Measurements from ENCODE around the gene TLE6.
"Not testable (repeated sequence)": the region's sequence is repeated elsewhere in the genome, so short reads cannot be mapped to it uniquely, and the experiment has no call there.

The TLE6 gene

GRCh38 chr19:3004522-3004921 is 27.2 kb downstream of the TLE6 start:
- no peak for DNase-seq

- no peak for DNase-seq
Observed at GRCh38 chr19:3005345-3005744, 28.0 kb downstream of the TLE6 start.

- DNase-seq = no peak
Observed at GRCh38 chr19:3006075-3006767, 28.9 kb downstream of the TLE6 start.

- DNase-seq = no peak
Observed at GRCh38 chr19:3007975-3008374, 30.6 kb downstream of the TLE6 start.

- no peak for DNase-seq
Observed at GRCh38 chr19:3008994-3009393, 31.6 kb downstream of the TLE6 start.

- no peak for DNase-seq
Observed at GRCh38 chr19:3010871-3011270, 33.5 kb downstream of the TLE6 start.

- not testable (repeated sequence) for DNase-seq
Observed at GRCh38 chr19:3012059-3012458, 34.7 kb downstream of the TLE6 start.

GRCh38 chr19:3012621-3013262 is 35.4 kb downstream of the TLE6 start:
- no peak for DNase-seq

- no peak for DNase-seq
Observed at GRCh38 chr19:3013263-3013725, 35.9 kb downstream of the TLE6 start.

- no peak for DNase-seq
Observed at GRCh38 chr19:3014135-3014534, 36.8 kb downstream of the TLE6 start.

GRCh38 chr19:3015126-3016057 is 38.0 kb downstream of the TLE6 start:
- DNase-seq = no peak

GRCh38 chr19:3017923-3018322 is 40.6 kb downstream of the TLE6 start:
- no peak for DNase-seq

- no peak for DNase-seq
Observed at GRCh38 chr19:3019211-3019854, 42.0 kb downstream of the TLE6 start.

GRCh38 chr19:3020321-3020960 is 43.1 kb downstream of the TLE6 start:
- DNase-seq = no peak

GRCh38 chr19:3024509-3024869 is 47.1 kb downstream of the TLE6 start:
- DNase-seq = no peak

- no peak for DNase-seq
Observed at GRCh38 chr19:3024870-3025548, 47.6 kb downstream of the TLE6 start.

GRCh38 chr19:3025549-3025886 is 48.2 kb downstream of the TLE6 start:
- no peak for DNase-seq

GRCh38 chr19:3026768-3027167 is 49.4 kb downstream of the TLE6 start:
- no peak for DNase-seq

- DNase-seq = no peak
Observed at GRCh38 chr19:3027292-3027691, 49.9 kb downstream of the TLE6 start.

- no peak for DNase-seq
Observed at GRCh38 chr19:3027981-3028304, 50.6 kb downstream of the TLE6 start.

- no peak for DNase-seq
Observed at GRCh38 chr19:3028305-3029064, 51.1 kb downstream of the TLE6 start.

All from left hindlimb (tissue), 1 donor.